ENCODE results near the gene SCRN2.

Gene SCRN2

GRCh38 chr17:47802341-47803022, 38.6 kb downstream of the SCRN2 start:
- DNase-seq: peak; percentile 69

- no peak for DNase-seq
These were observed 39.2 kb downstream of the SCRN2 start for GRCh38 chr17:47801906-47802305.

GRCh38 chr17:47801176-47801765, 39.8 kb downstream of the SCRN2 start:
- DNase-seq: no peak

- DNase-seq: no peak
These were observed 40.4 kb downstream of the SCRN2 start for GRCh38 chr17:47800686-47801085.

- DNase-seq: no peak
These were observed 43.3 kb downstream of the SCRN2 start for GRCh38 chr17:47797797-47798196.

GRCh38 chr17:47792979-47793378, 48.1 kb downstream of the SCRN2 start:
- no peak for DNase-seq

GRCh38 chr17:47792457-47792856, 48.6 kb downstream of the SCRN2 start:
- no peak for DNase-seq

- no peak for DNase-seq
These were observed 50.0 kb downstream of the SCRN2 start for GRCh38 chr17:47791025-47791424.

GRCh38 chr17:47789611-47790561, 51.2 kb downstream of the SCRN2 start:
- peak; percentile 56 for DNase-seq
